Kidney (tissue), 14 donors: ENCODE data around the gene DNMBP. TPM values are rescaled to one million over a fixed set of nuclear protein-coding genes. Genes with fewer than 3 reads are reported as not detected.

Source experiments
- DNase-seq, 5 donors: peaks; one replicate each; pipeline ENCODE4 v3.0.0-alpha.2; 2013 to 2020
- FAIRE-seq: peaks from 2 replicates; lab custom pipeline; 2012; peaks lifted over from hg19 to GRCh38; lab: Jason Lieb, UNC
- H3K27ac ChIP-seq, 2 donors: one replicate each; pipeline ENCODE4 v1.7.0; 2013; ENCODE audit warnings: low read depth in 2 of 2, low read length in 2 of 2, inconsistent platforms in 1 of 2
- H3K27me3 ChIP-seq: one replicate; pipeline ENCODE4 v1.7.1; 2013; ENCODE audit warnings: low read length, inconsistent platforms; ENCODE audit not compliant: control insufficient read depth, insufficient read depth
- H3K36me3 ChIP-seq, 3 donors: one replicate each; pipeline versions ENCODE4 v1.7.0 to v1.7.1; 2013; ENCODE audit warnings: low read length in 3 of 3, control low read depth in 1 of 3, inconsistent platforms in 1 of 3; ENCODE audit not compliant: insufficient read depth in 3 of 3, control insufficient read depth in 2 of 3
- H3K4me1 ChIP-seq, 3 donors: one replicate each; pipeline versions ENCODE4 v1.7.0 to v1.7.1; 2013; ENCODE audit warnings: low read length in 3 of 3, inconsistent platforms in 1 of 3, low read depth in 1 of 3; ENCODE audit not compliant: control insufficient read depth in 2 of 3, insufficient read depth in 2 of 3
- H3K4me3 ChIP-seq, 3 donors: one replicate each; pipeline versions ENCODE4 v1.7.0 to v1.8.1; 2013; ENCODE audit warnings: low read length in 3 of 3, control low read depth in 1 of 3, inconsistent platforms in 1 of 3
- H3K9ac ChIP-seq, 3 donors: one replicate each; pipeline versions ENCODE4 v1.7.0 to v1.7.1; 2013; ENCODE audit warnings: low read length in 3 of 3, control low read depth in 1 of 3, inconsistent platforms in 1 of 3
- H3K9me3 ChIP-seq, 3 donors: one replicate each; pipeline versions ENCODE4 v1.7.0 to v1.7.1; 2013; ENCODE audit warnings: low read length in 3 of 3, control low read depth in 1 of 3, inconsistent platforms in 1 of 3; ENCODE audit not compliant: control insufficient read depth in 2 of 3, insufficient read depth in 1 of 3
- CTCF ChIP-seq: IDR thresholded peaks from 3 replicates; pipeline ENCODE4 v1.5.1; 2012; ENCODE audit warnings: mild to moderate bottlenecking, moderate library complexity, borderline replicate concordance; ENCODE audit not compliant: insufficient read depth; ENCODE audit errors: extremely low read depth
- intact Hi-C: fragments of 100-400 bp; cut with DNase I; formaldehyde crosslinking; loops from one replicate; pipeline ENCODE4 v1.11.1; 2022
- polyA plus RNA-seq: library from polyadenylated mRNA; stranded (reverse); fragments of 350-450 nt; fragmentation: Illumina TruSeq; extraction: RNeasy Lipid Tissue Mini Kit (QIAGEN cat#74804); gene quantifications from one replicate; pipeline ENCODE4 v1.2.3, GENCODE V29; 2014; ENCODE audit warnings: low read depth, low replicate concordance; ENCODE audit not compliant: insufficient read depth
- total RNA-seq: library from RNA; stranded (reverse); fragmentation: NEBNext Ultra II Directional; extraction: Animal tissue kit (Norgen Biotek cat#: 25700); gene quantifications from one replicate; pipeline ENCODE4 v1.2.1, GENCODE V29; 2021
- donor health status: control.
- donor health status: control.
- donor health status: control.
- donor health status: control.
- donor health status: control.
- donor health status: DM: yes; HTN: yes; CAD: no.
- donor health status: Normal renal cell carcinoma (clear cell type).

DNMBP gene
- total and polyA plus RNA-seq, 2 donors from 2014 or later = 11.6 to 23.7 TPM

DNA sequence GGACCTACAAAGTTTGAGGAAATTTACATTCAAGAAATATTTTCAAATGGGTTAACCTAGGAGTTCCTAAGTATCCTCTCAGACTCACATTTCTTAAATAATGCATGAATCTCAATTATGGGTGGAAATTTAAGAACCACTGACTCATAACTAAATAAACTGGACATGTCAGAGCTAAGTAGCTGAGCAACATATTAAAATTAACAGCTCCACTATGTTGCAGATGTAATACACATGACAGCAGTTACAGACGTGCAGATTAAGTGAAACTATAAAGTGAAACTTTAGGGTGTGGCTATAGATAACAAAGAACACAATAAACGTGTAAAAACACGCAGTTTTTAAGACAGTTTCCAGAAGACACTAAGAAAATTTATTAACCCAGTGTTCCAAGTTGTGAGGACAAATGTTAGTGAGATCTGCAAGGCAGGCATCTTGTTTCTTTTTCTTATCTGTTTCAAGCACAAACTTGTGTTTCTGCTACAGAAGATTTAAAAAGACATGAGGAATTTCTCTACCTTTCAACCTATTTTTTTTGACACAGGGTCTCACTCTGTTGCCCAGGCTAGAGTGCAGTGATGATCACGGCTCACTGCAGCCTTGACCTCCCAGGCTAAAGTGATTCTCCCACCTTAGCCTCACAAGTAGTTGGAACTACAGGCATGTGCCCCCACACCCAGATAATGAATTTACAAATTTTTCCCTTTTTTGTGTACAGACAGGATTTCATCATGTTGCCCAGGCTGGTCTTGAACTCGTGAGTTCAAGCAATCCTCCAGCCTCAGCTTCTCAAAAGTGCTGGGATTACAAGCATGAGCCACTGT is 25.3 kb downstream of the DNMBP start:
- H3K9ac ChIP-seq = no peak overlapping the region
- DNase-seq (no peak), FAIRE-seq (no peak)
- H3K4me1 ChIP-seq = peaks cover 5 to 30% (median 17%) of the 10 kb centered on the region in 3 donors
- no peak overlapping the region for H3K4me3 ChIP-seq
- H3K27ac ChIP-seq = no peak overlapping the region
- intact Hi-C loops = no loop called here
- H3K27me3 ChIP-seq = no peaks in the 10 kb centered on the region
- no peaks in the 10 kb centered on the region for H3K9me3 ChIP-seq
- TF ChIP-seq CTCF = no peak
- H3K36me3 ChIP-seq = no peaks in the 10 kb centered on the region

DNA sequence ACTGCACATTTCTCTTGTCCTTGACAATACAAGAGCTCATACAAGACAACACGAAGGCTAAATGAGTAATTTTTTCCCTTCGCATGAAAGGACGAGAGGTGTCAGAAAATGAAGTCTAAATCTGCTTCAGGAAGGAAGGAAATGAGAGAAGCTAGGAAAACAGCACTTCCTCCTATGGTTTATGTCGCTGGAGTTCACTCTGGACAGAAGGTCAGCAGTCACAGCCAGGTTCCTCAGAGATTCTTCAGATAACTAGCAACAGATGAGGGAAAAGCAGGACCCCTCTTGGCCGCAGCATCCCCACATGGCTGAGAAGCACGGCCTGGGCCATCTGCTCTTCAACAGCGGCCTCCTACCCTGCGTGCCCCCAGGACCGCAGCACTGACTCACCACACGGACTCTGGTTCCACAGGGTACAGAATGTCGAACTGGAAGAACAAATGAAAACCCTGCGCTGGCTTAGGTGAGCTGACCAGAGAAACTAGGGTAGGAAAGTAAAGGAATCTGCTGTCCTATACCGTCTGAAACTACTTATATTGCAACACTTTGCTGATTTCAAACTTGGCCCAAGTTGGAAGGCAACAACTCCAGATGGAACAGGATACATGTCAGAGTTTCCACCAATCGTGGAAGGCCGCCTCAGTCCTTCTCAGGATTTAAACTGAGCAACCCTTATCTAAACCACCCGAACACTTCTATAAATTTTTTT is 26.3 kb downstream of the DNMBP start:
- Histone ChIP-seq H3K4me1 (peaks cover 8 to 34% (median 21%) of the 10 kb centered on the region in 3 donors), H3K36me3 (no peaks in the 10 kb centered on the region), H3K9me3 (no peaks in the 10 kb centered on the region), H3K9ac (no peak overlapping the region), H3K27ac (peak overlapping the region; percentile 15 to 43), H3K4me3 (no peak overlapping the region), H3K27me3 (no peaks in the 10 kb centered on the region)
- FAIRE-seq (no peak), DNase-seq (peak in 4 of 5 donors; percentile 47 to 81 (median 58))
- intact Hi-C loops = no loop called here
- TF ChIP-seq CTCF = no peak

DNA sequence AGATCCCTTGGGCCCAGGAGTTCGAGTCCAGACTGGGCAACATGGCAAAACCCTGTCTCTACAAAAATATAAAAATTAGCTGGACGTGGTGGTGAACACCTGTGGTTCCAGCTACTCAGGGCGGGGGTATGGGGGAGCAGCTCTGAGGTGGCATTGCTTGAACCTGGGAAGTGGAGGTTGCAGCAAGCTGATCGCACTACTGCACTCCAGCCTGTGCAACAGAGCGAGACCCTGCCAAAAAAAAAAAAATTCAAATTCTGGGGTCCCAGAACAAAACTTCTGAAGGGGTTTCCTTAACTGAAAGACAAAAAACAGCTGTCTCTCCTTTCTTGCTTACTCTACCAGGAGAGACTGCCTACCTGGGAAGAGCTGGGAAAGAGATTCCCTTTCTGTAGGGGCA is 27.0 kb downstream of the DNMBP start:
- Histone ChIP-seq H3K36me3 (no peaks in the 10 kb centered on the region), H3K27ac (no peak overlapping the region), H3K4me1 (peaks cover 8 to 34% (median 21%) of the 10 kb centered on the region in 3 donors), H3K27me3 (no peaks in the 10 kb centered on the region), H3K4me3 (no peak overlapping the region), H3K9me3 (no peaks in the 10 kb centered on the region), H3K9ac (no peak overlapping the region)
- TF ChIP-seq CTCF = no peak
- DNase-seq (no peak), FAIRE-seq (no peak)
- intact Hi-C loops = no loop called here
